ENCODE measurements around the gene IL1B. TPM values are rescaled to one million over a fixed set of nuclear protein-coding genes. Genes with fewer than 3 reads are reported as not detected.

Gene IL1B
- total RNA-seq, result 0.49 TPM in 1 of 2 replicates, not detected in the other

GRCh38 chr2:112836695-112837117 lies at the start of gene IL1B:
IL1B (minus strand) TSS chr2:112836779; CDS start chr2:112836229, 550 bp downstream.

DNA sequence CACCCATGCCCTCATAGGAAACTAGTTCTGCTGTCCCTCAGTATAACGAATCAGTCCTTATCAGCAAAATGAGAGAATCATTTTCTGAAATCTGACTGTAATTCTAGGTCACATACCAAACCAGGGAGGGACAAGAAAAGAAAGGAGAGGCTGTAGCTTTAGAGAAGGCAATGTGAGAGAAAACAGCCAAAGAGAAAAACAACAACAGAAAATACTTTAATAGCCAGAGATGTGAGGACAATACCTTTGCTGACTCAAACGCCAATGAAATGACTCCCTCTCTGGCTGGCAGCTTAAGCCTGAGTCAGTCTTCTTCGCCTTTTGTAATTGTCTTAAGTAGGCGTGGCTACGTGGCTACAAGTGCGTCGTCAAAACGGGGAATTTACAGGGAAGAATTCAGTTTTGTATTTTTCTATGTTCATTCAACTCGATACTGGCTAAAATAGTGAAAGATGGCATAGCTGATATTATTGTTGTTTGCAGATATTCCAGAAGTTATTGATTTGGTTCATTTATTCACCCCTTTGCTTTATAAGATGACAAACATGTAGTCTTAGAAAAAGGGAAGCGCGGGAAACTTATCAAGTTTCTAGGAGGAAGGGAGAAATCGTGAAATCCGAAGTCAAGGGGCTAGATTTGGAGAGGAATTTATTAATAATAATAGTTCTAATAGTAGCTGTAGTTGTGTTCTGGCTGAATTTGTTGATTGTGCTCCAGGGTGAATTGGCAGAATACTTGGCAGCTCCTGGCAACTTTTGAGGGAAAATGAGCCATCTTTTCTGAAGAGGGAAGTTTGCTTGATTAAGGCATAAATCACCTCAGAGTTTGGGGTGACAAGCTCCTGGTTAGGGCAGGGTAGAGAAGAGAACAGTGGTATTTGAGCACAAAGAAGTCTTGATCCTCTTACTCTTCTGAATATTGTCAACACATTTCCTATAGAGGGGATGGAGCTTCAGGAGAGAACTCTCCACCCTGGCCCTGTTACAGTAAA lies 52.1 kb downstream of the IL1B start, which contains the start of gene IL1A:
Gene IL1A (minus strand): TSS at position 295 of the 991 bp plus-strand sequence. CDS start 723 bp downstream, outside the sequence.

Other genes with a start within 250 kb of the IL1B start
- gene SLC20A1, start 190.8 kb downstream of the IL1B start, total RNA-seq, result 57.0 and 80.8 TPM in 2 replicates
- gene NT5DC4, start 115.8 kb downstream of the IL1B start, total RNA-seq, result not detected in 2 replicates
- gene CKAP2L, start 72.2 kb downstream of the IL1B start, total RNA-seq, result 0.63 and 23.3 TPM in 2 replicates
- not detected in 2 replicates for gene IL1A, start 52.3 kb downstream of the IL1B start, total RNA-seq
- not detected in 2 replicates for gene IL37, start 74.4 kb upstream of the IL1B start, total RNA-seq
- not detected in 2 replicates for gene IL36G, start 141.2 kb upstream of the IL1B start, total RNA-seq
- not detected in 2 replicates for gene IL36A, start 168.7 kb upstream of the IL1B start, total RNA-seq
- gene IL36B, start 216.1 kb upstream of the IL1B start, total RNA-seq, result not detected in 2 replicates
- not detected in 2 replicates for gene IL36RN, start 222.4 kb upstream of the IL1B start, total RNA-seq
- not detected in 2 replicates for gene IL1F10, start 231.2 kb upstream of the IL1B start, total RNA-seq

Data from mesangial cell (primary cell).